ENCODE measurements around the gene CHST1.

Gene CHST1

GRCh38 chr11:45643598-45644260 lies 21.7 kb downstream of the CHST1 start:
- no peak for DNase-seq

DNA sequence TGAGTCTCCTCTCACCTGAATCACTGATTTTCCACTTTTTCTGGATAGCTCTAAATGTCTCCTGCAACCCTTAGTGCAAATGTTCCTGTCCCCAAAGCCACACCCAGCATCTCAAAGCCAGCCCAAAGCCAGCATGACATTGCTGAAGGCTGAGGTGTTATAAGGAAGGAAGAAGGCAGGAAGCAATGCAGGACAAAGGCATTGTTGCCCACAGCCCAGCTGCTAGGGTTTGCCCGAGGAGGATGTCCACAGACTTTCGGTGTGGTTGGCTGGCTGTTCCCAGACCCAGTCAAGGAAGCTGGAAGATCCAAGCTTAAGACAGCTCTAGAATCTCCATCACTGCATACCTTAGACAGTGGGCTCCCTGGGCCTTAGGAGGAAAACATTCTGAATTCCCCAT lies 23.5 kb downstream of the CHST1 start:
- DNase-seq, result no peak

GRCh38 chr11:45638051-45638450 lies 27.4 kb downstream of the CHST1 start:
- DNase-seq, result no peak

DNA sequence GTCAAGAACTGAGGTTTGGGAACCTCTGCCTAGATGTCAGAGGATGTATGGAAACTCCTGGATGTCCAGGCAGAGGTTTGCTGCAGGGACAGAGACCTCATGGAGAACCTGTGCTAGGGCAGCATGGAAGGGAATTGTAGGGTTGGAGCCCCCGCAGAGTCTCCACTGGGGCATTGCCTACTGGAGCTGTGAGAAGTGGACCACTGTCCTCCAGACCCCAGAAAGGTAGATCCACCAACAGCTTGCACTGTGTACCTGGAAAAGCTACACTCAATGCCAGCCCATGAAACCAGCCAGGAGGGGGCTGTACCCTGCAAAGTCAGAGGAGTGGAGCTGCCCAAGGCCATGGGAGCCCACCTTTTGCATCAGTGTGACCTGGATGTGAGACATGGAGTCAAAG lies 29.5 kb downstream of the CHST1 start:
- no peak for DNase-seq

DNA sequence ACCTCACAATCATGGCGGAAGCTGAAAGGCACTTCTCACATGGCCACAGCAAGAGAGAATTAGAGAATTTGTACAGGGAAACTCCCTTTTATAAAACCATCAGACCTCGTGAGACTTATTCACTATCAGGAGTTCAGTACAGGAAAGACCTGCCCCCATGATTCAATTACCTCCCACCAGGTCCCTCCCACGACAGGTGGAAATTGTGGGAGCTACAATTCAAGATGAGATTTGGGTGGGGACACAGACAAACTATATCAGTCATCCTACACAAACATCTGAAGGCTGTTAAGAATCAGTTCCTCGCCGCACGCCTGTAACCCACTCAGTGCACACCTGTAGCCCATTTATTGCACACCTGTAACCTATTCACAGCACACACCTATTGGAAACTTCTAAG lies 39.8 kb downstream of the CHST1 start:
- DNase-seq, result no peak

DNA sequence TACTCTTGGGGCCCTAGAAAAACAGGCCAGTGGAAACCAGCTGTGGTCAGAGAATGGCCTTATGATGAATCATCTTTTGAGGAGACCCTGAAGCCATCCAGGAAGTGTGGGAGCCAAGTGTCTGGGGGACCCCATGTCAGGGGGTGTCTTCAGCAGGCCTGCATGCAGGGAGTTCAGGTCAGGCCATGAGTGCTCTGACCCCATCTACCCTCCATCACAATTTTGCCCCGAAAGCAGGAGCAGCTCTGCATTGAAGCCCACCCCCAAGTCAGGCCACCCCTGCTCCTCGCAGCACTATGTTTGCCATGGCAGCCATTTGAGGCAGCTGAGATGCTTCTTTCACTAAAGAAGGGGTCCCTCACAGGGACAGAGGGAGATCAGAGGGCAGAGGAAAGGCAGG lies 41.3 kb downstream of the CHST1 start:
- DNase-seq, result no peak

GRCh38 chr11:45622861-45623260 lies 42.6 kb downstream of the CHST1 start:
- DNase-seq, result no peak

DNA sequence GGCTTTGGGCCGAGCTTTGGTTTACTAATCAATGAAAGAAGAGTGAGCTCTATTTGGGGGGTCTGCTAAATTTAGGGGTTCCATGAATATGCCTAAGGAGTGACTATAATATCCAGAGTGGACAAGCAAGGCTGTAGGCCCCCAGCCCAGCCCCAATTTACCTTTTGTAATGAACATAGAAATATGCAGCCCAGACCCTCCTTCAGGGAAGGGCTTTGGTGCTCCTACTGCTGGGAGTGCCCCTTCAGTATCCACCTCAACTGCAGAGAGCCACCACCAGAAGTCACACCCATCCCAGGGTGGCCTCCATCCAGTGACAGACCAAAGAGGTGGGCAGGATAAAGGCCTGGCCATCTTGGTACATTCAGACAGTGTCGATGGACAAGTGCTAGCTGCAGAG lies 43.1 kb downstream of the CHST1 start:
- DNase-seq, result no peak

DNA sequence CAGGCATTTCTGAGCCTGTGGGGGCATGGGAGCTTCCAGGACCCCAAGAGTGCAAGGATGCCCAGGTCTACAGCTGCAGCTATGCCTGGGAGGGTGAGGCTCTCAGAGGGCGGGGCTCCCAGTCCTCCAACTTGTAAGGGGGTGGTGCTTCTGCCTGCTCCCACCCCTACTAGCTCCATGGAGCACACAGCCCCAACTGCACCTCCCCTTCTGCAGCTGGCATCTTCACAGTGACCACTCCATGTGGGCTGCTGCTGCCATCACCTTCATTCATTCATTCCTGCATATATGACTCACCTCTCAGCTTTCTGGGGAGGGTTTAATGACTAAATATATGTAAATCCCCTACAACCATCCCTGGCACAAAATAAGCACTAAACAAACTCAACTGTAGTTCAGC lies 43.8 kb downstream of the CHST1 start:
- no peak for DNase-seq

GRCh38 chr11:45620243-45620642 lies 45.2 kb downstream of the CHST1 start:
- DNase-seq, result no peak

- DNase-seq, result no peak
Measured at GRCh38 chr11:45618897-45619296, 46.5 kb downstream of the CHST1 start.

GRCh38 chr11:45617871-45618601 lies 47.4 kb downstream of the CHST1 start:
- no peak for DNase-seq

GRCh38 chr11:45616802-45617549 lies 48.4 kb downstream of the CHST1 start:
- DNase-seq, result no peak

DNA sequence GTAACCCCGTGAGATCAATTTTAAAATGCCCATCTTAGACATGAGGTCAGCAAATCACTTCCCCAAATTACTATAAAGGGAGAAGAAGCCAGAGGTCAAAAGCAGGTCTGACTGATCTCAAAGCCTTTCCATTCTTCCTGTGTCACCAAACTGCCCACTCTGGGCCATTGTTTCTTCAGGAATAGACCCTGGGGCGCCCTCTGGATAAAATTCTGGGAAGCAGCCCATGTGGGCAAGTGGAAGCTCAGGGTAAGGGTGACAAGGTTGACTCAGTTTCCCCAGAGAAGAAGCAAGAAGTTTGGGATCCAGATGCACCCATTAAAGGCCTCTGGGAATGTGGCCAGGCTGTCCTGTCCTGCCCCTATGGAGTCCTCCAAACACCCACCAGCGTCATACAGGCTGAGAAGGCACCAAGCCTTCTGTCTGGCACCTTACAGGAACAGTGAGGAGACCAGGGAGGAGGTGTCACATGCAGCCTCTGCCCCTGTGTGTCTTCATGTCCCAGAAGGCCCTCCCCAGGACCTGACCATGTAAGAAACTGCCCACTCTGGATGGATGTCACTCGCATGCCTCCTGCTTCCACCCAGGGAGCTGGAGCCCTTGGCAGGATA lies 50.1 kb downstream of the CHST1 start:
- no peak for DNase-seq

DNA sequence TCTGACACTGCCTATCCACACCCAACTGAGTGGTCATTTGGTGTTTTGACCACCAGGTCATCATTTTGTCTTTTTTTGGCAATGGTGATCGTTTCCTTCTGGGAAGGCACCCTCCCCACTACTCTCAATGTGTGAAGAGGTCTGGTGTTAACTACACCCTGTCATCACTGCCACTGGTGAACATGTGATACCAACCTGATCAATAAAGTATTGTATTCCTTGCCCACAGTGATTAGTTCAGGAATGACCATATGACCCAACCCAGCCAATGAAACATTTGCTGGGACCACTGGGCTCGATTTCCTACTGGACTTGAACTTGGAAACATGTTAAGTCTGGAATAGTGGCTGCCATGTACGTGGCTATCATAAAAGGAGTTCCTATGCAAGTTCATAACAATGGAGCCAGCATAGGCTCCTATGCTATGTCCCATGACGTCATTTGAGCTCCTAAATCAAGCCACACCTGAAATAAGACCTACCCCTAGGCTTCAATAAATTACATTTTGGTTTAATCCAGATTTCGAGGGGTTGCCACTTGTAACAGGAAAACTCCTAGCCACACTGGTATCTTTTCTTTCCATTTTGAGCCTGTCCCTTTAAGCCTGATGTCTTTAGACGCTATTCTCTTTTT lies 51.1 kb downstream of the CHST1 start:
- no peak for DNase-seq

DNA sequence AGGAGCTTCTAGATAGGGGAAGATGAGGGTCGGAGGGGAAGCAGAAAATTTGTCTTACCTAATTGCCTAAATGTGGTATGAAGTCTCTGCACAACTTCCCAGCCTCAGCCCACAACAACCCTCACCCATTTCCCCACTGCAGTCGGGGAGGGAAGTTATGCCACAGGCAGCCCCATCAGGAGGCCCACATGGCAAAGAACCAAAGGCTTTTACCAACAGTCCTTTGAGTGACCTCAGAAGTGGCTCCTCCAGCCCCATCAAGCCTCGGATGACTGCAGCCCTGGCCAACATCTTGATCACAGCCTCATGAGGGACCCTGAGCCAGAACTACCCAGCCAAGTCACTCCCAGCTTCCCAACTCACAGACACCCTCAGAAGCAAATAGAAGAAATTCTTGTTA lies 54.8 kb downstream of the CHST1 start:
- no peak for DNase-seq

GRCh38 chr11:45609902-45610301 lies 55.5 kb downstream of the CHST1 start:
- no peak for DNase-seq

DNA sequence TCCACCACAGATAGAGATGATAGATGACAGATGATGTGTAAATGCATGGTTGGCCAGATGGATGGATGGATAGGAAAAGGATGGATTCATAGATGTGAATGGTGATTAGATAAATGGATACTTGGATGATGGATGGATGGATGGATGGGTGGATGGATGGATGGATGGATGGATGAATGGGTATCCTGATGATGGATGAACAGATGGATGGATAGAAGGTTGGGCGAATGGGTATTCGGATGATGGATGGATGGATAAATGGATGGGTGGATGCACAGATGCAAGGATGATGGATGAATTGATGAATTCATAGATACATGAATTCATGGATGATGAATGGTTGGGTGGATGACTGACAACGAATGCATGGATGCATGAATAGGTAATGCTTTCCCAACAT lies 56.1 kb downstream of the CHST1 start:
- DNase-seq, result no peak

DNA sequence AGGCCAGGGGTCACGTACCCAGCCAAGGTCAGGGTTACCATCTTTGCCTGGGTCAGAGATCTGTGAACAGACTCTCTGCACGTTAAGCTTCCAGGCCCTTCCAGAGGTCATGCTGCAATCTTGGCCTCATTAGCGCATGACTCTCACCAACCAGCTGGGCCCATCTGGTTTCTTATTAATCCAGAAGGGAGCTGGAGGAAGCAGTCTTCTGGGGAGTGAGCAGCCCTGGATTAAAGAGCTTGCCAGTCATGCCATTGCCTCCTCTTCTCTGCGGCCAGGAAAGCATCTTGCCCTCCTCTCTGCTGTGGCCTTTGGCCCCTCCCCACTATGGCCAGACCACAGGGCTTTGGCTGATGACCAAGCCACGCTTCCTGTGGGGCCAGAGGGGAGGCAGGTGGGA lies 57.4 kb downstream of the CHST1 start:
- no peak for DNase-seq

DNA sequence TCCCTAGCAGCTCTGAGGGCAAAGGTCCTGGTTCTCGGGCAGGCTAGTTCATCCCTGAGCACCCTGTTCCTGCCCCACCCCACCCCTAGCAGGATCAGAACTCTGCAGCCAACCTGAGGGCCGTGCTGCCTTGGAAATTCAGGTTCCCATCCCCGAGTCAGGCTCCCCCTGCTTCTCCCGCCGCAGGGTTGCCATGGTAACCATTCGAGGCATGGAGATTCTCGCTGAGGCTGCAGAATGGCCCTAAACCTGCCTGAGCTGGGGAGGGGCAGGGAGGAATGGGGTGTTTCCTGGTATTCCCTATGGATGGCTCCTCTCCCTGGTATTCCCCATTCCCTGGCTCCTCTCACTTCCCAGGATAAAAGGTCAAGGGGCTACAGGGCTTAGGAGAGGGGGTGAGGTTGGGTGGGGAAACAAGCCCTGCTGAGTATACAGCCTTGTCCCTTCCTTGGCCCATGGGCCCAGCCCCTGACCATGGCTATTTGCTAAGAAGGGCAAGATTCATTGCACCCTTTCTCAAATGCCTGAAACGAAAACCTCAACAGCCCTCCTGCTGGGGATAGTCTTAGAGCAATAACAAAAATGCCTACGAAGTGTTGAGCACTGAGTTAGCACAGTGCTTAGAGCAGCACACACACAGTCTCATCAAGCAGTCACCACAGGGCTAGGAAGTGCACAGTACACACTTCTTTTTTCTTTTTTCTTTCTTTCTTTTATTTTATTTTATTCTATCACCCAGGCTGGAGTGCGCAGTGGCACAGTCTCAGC lies 58.7 kb downstream of the CHST1 start:
- DNase-seq, result no peak

DNA sequence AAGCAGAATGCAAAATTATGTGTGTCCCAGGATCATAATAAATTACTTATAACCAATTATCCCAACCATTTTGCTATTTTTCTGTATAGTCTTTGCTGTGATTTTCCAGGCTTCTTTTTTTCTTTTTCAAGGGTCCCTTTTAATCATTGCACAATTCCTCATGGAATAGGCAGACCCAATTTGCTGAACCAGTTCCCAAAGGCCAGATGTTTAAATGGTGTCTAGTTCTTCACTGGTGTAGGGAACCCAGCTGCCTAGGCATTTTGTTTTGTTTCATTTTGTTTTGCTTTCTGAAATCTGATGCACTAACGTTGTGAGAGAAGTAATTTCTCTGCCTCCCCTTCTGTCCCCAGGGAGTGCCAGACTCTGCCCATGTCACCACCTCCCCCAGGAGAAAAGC lies 60.4 kb downstream of the CHST1 start:
- DNase-seq, result no peak

- no peak for DNase-seq
Measured at GRCh38 chr11:45603946-45604682, 61.3 kb downstream of the CHST1 start.

Data from activated effector memory CD4-positive, alpha-beta T cell treated with Interleukin-2 at 50 U/mL for 16 hours (primary cell).